SK-N-SH (cell line): ENCODE results near the gene ACYP2.

Experiments used
- EP300 ChIP-seq, 2 experiments: IDR thresholded peaks; 2 replicates each; pipeline versions ENCODE4 v1.4.0 to v1.6.1; 2012; ENCODE audit warnings: borderline replicate concordance in 1 of 2, low read depth in 1 of 2, low read length in 1 of 2
- SIN3A ChIP-seq: IDR thresholded peaks from 2 replicates; pipeline ENCODE4 v1.6.1; 2012; ENCODE audit warnings: low read depth, mild to moderate bottlenecking, low read length, moderate library complexity, borderline replicate concordance
- TF ChIP-seq, protein P1 (sequence below): fragments of 200-600 bp; sonication (generic); IDR thresholded peaks from 2 replicates; pipeline ENCODE4 v1.6.1; 2017; ENCODE audit warnings: antibody characterized with exemption, mild to moderate bottlenecking, moderate library complexity
- TF ChIP-seq, protein P2 (sequence below): IDR thresholded peaks from 2 replicates; pipeline ENCODE4 v1.4.0; 2012; ENCODE audit warnings: low read depth
- TF ChIP-seq, protein P3 (sequence below): fragments of 150-350 bp; IDR thresholded peaks from 2 replicates; pipeline ENCODE4 v1.6.1; 2017; ENCODE audit warnings: antibody characterized with exemption, low read length, low read depth, borderline replicate concordance

DNA sequence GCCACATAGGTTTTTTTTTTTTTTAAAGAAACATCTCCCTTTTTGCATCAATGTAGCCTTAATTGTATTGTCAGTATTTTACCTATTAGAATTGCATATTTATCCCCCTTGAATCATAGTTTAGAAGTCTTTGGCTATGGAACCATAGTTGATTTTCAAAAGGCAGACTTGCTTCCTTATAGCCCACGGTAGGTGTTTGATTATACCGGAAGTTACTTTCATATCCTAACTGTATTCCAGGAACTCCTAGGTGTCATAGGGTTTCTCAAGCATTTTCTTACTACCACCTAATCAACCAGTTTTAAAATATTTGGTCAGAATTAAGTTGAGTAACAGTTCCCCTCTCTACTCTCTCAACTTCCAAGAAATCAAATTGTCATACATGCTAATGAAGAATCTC lies 227.2 kb downstream of the ACYP2 start:
- TF ChIP-seq, protein P1, sequence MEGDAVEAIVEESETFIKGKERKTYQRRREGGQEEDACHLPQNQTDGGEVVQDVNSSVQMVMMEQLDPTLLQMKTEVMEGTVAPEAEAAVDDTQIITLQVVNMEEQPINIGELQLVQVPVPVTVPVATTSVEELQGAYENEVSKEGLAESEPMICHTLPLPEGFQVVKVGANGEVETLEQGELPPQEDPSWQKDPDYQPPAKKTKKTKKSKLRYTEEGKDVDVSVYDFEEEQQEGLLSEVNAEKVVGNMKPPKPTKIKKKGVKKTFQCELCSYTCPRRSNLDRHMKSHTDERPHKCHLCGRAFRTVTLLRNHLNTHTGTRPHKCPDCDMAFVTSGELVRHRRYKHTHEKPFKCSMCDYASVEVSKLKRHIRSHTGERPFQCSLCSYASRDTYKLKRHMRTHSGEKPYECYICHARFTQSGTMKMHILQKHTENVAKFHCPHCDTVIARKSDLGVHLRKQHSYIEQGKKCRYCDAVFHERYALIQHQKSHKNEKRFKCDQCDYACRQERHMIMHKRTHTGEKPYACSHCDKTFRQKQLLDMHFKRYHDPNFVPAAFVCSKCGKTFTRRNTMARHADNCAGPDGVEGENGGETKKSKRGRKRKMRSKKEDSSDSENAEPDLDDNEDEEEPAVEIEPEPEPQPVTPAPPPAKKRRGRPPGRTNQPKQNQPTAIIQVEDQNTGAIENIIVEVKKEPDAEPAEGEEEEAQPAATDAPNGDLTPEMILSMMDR, result no peak
- TF ChIP-seq EP300 (IDR thresholded peaks at IDR 0.05; ENCODE audit: borderline replicate concordance in 1 of 2, low read depth in 1 of 2, low read length in 1 of 2) (no peak), SIN3A (no peak)
- TF ChIP-seq, protein P2, sequence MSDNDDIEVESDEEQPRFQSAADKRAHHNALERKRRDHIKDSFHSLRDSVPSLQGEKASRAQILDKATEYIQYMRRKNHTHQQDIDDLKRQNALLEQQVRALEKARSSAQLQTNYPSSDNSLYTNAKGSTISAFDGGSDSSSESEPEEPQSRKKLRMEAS, result no peak
- TF ChIP-seq, protein P3, sequence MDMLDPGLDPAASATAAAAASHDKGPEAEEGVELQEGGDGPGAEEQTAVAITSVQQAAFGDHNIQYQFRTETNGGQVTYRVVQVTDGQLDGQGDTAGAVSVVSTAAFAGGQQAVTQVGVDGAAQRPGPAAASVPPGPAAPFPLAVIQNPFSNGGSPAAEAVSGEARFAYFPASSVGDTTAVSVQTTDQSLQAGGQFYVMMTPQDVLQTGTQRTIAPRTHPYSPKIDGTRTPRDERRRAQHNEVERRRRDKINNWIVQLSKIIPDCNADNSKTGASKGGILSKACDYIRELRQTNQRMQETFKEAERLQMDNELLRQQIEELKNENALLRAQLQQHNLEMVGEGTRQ, result no peak
